ENCODE data around the gene ZNF474. TPM values are rescaled to one million over a fixed set of nuclear protein-coding genes. Genes with fewer than 3 reads are reported as not detected.
A peak's percentile ranks its signal among the peaks of the same experiment; 100 is the strongest.
"Not testable (repeated sequence)": the region's sequence is repeated elsewhere in the genome, so short reads cannot be mapped to it uniquely, and the experiment has no call there.

The ZNF474 gene
- total RNA-seq, 4 donors from 2014 or later = 0.16 TPM; not detected in 3

- H3K9me3 ChIP-seq = no peaks in the 10 kb centered on the region
- no peak overlapping the region for H3K4me3 ChIP-seq
- in situ Hi-C loops (cut with MboI; ENCODE audit: low sequenced_read_pairs in 4 of 4) (no loop called here), intact Hi-C loops (cut with DNase I; ENCODE audit: low total_unique reads) (loop anchor here (10.0 kb wide), 1 partner anchor 65 kb away; no protein-coding TSS in a partner anchor)
- no peaks in the 10 kb centered on the region for H3K4me1 ChIP-seq
- H3K27ac ChIP-seq = no peak overlapping the region
- DNase-seq (no peak), ATAC-seq (no peak)
- TF ChIP-seq, protein P1, sequence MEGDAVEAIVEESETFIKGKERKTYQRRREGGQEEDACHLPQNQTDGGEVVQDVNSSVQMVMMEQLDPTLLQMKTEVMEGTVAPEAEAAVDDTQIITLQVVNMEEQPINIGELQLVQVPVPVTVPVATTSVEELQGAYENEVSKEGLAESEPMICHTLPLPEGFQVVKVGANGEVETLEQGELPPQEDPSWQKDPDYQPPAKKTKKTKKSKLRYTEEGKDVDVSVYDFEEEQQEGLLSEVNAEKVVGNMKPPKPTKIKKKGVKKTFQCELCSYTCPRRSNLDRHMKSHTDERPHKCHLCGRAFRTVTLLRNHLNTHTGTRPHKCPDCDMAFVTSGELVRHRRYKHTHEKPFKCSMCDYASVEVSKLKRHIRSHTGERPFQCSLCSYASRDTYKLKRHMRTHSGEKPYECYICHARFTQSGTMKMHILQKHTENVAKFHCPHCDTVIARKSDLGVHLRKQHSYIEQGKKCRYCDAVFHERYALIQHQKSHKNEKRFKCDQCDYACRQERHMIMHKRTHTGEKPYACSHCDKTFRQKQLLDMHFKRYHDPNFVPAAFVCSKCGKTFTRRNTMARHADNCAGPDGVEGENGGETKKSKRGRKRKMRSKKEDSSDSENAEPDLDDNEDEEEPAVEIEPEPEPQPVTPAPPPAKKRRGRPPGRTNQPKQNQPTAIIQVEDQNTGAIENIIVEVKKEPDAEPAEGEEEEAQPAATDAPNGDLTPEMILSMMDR (IDR thresholded peaks at IDR 0.05 in 4 of 5, conservative IDR thresholded peaks at IDR 0.05 in 1 of 5) = no peak
- no peak for TF ChIP-seq POLR2A (IDR thresholded peaks at IDR 0.05)
- no peaks in the 10 kb centered on the region for H3K36me3 ChIP-seq
- H3K27me3 ChIP-seq = no peaks in the 10 kb centered on the region
Observed at GRCh38 chr5:122089096-122090013, 40.0 kb upstream of the ZNF474 start.

DNA sequence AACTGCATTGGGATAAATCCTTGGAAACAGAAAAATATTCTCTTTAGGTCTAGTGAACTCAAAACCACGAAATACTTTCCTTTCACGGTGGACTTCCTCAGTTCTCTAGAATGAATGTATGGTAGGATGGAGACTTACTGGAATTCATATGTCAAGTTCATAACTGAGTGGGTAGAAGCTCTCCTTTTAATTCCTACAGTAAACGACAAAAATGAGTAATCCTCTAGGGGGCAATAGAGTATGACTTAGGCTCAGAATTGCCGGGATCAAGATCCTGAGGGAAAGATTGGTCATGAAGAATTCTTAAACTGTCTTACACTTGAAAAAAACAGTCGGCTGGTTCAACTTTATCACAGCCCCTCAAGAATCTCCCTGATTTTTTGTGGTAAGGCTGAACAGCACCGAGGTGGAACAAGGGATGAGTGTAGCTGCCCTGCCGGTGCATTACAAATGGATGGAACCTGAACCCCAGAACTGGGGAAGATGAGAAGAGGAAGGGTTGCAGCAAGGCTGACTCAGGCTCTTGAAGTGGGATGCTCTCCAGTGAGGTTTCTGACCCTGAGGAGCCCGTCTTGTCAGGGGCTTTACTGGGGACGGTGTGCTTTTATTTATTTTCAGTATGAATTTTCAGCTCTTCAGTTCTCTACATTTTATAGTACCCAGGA is 37.3 kb upstream of the ZNF474 start:
- intact Hi-C loops (cut with DNase I; ENCODE audit: low total_unique reads) (loop anchor here (10.0 kb wide), 1 partner anchor 63 kb away; no protein-coding TSS in a partner anchor), in situ Hi-C loops (cut with MboI; ENCODE audit: low sequenced_read_pairs in 4 of 4) (no loop called here)
- H3K4me3 ChIP-seq = no peak overlapping the region
- no peak overlapping the region for H3K27ac ChIP-seq
- H3K4me1 ChIP-seq = no peaks in the 10 kb centered on the region
- TF ChIP-seq, protein P1 (IDR thresholded peaks at IDR 0.05 in 4 of 5, conservative IDR thresholded peaks at IDR 0.05 in 1 of 5) = peak in 2 of 5 experiments; percentile 9 to 14
- no peak for TF ChIP-seq POLR2A (IDR thresholded peaks at IDR 0.05)
- no peaks in the 10 kb centered on the region for H3K9me3 ChIP-seq
- H3K36me3 ChIP-seq = no peaks in the 10 kb centered on the region
- ATAC-seq (no peak), DNase-seq (no peak)
- no peaks in the 10 kb centered on the region for H3K27me3 ChIP-seq

DNA sequence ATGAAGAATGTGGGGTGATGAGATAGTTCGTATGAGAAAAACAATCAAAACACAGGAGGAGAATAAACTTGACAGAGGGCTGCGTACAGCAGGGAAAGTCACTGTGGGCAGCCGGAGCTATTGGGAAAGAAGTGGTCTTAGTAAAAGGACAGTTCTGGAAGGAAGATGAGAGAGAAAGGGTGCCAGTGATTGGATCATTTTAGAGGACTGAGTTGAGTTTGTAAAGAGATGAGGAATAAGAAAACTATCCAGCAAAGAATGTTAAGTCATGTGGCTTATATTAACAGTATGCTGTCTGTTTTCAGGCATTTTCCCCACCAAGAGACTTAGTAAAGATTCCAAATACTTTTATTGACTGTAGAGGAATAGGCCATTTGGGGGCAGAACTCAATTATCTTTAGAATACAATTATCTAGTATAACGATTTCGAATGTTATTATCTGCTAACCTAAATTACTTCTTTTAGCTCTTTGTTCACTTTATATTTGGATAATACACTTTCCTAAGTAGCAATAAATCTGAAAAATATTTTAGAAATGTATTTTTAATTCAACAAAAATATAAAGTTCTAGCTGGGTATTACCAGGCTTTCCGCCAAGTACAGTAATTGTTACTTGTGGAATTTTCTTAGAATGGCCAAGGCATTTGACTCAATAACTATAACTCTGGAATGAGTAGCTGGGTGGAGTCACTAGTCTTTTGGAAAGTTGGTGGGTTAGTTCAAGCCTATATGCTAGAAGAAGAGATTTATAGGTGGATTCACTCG is 35.7 kb upstream of the ZNF474 start:
- TF ChIP-seq, protein P1 (IDR thresholded peaks at IDR 0.05 in 4 of 5, conservative IDR thresholded peaks at IDR 0.05 in 1 of 5) = no peak
- no peak for TF ChIP-seq POLR2A (IDR thresholded peaks at IDR 0.05)
- intact Hi-C loops (cut with DNase I; ENCODE audit: low total_unique reads) = loop anchor here (10.0 kb wide), 1 partner anchor 61 kb away; no protein-coding TSS in a partner anchor
- no peak for ATAC-seq
- Histone ChIP-seq H3K9me3 (no peaks in the 10 kb centered on the region), H3K27ac (no peak overlapping the region), H3K27me3 (no peaks in the 10 kb centered on the region), H3K36me3 (no peaks in the 10 kb centered on the region), H3K4me1 (no peaks in the 10 kb centered on the region), H3K4me3 (no peak overlapping the region)
- in situ Hi-C loops (cut with MboI; ENCODE audit: low sequenced_read_pairs in 4 of 4) = no loop called here
- no peak for DNase-seq

DNA sequence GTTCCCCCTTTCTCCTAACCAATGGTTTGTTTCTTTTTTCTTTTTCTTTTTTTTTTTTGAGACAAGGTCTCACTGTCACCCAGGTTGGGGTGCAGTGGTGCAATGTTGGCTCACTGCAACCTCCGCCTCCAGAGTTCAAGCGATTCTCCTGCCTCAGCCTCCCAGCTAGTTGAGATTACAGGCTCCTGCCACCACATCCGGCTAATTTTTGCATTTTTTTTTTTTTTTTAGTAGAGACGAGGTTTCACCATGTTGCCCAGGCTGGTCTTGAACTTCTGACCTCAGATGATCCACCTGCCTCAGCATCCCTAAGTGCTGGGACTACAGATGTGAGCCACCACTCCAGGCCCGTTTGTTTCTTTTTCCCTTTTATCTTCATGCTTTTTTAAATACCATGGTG is 35.1 kb upstream of the ZNF474 start:
- ATAC-seq; H3K27me3 ChIP-seq; H3K36me3 ChIP-seq; DNase-seq; H3K4me3 ChIP-seq; in situ Hi-C loops (cut with MboI; ENCODE audit: low sequenced_read_pairs in 4 of 4); H3K27ac ChIP-seq; H3K9me3 ChIP-seq; H3K4me1 ChIP-seq: not testable (repeated sequence)
- intact Hi-C loops (cut with DNase I; ENCODE audit: low total_unique reads) = loop anchor here (10.0 kb wide), 1 partner anchor 61 kb away; no protein-coding TSS in a partner anchor
